GM19324 (cell line): ENCODE measurements around the gene ACER1.
"Not testable (repeated sequence)": the region's sequence is repeated elsewhere in the genome, so short reads cannot be mapped to it uniquely, and the experiment has no call there.

Experiments
- ATAC-seq: cut with Tn5 transposase; IDR thresholded peaks from one replicate; pipeline ENCODE4 v1.9.1; 2021; ENCODE audit warnings: mild to moderate bottlenecking, moderate library complexity; ENCODE audit not compliant: unreplicated experiment, low FRiP score

Gene ACER1, protein sequence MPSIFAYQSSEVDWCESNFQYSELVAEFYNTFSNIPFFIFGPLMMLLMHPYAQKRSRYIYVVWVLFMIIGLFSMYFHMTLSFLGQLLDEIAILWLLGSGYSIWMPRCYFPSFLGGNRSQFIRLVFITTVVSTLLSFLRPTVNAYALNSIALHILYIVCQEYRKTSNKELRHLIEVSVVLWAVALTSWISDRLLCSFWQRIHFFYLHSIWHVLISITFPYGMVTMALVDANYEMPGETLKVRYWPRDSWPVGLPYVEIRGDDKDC

DNA sequence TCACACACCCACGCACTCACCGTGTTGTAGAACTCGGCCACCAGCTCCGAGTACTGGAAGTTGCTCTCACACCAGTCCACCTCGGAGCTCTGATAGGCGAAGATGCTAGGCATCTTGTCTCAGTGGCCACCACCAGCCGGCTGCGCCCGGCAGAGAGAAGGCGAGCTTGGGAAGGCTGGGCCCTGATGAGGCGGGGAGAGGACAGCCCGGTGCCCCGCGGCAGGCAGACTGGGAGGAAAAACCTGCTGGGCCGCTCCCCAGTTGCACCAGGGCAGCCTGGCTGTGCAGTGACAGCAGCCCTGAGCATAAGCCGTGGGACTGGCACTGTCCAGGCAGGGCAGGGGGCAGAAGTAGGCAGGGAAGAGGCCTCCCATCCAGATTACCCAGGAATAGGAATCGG lies at the start of gene ACER1:
Gene ACER1, minus strand, starts transcription at position 174 of the 400 bp plus-strand sequence. Its CDS starts 61 bp downstream, at position 113.
- ATAC-seq, result no peak

DNA sequence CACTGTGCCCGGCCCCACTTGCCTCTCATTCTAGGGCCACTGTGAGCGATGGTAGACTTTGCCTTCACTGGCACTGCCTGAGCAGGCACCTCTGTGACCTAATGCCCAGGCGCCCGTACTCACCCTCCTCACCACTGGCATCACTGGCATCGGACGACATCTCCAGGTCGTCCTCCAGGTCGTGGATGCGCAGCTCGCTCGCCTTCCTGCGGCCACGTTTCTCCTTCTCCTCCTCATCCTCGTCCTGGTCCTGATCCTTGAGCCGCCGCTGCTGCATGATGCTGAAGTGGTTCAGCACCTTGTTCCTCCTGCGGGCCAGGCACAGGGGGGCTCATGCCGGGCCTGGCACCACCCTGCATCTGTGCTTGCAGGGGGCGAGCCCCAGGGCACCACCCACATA lies 49.8 kb upstream of the ACER1 start:
- no peak for ATAC-seq

- ATAC-seq, result no peak
These were observed 47.8 kb upstream of the ACER1 start for GRCh38 chr19:6381030-6381750.

GRCh38 chr19:6379744-6380143 lies 46.3 kb upstream of the ACER1 start:
- ATAC-seq, result no peak

DNA sequence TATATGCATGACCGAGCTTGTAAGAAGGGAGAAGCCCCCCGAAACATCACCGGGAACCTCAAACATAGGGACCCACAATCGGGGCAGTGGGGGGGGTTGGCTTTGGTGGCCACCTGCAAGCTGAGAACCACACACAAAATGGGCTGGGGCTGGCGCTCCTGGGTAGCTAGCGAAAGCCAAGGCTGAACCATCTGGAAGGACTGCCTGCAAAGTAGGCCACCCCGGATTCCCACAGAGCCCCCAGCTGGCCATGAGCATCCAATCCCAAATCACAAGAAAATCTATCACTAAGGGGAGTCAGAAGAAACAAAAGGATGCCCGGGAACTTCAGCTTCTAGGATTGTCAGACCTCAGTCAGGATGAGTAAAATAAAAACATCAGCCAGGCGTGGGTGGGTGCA lies 45.1 kb upstream of the ACER1 start:
- no peak for ATAC-seq

- no peak for ATAC-seq
These were observed 44.6 kb upstream of the ACER1 start for GRCh38 chr19:6378041-6378440.

DNA sequence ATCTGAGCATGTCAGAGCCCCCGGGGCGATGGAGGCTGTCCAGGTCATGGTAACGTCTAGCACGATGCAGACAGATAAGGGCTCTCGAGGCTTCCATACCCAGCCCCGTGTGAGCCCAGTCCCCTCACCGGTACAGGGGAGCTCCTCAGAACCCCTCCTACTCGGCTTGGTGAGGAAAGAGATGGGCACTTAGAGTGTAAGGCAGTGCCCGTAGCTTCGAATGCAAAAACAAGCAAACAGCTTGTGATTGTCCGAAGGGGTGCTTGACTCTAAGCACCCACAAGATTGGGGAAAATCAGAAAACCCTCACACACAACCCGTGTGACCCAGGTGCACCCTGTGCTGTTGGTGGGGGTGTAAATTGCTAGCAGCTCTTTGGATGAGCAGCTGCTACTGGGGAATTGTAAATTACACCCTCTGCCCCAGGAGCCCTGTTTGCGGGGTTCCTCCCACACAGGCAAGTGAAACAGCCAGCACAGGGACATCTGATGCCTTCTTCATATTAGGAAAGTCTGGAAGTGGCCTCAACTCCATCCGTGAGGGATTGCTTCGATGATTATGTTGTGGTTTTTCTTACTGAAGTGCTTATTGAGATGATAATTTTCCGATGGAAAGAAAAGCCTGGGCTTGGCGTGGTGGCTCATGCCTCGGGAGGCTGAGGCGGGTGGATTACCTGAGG lies 43.2 kb upstream of the ACER1 start:
- ATAC-seq, result no peak

GRCh38 chr19:6375411-6376010 lies 42.1 kb upstream of the ACER1 start, which contains the start of gene PSPN:
Gene PSPN, minus strand, starts transcription at chr19:6375933. Its CDS starts 84 bp downstream, at chr19:6375849.
- ATAC-seq, result no peak

DNA sequence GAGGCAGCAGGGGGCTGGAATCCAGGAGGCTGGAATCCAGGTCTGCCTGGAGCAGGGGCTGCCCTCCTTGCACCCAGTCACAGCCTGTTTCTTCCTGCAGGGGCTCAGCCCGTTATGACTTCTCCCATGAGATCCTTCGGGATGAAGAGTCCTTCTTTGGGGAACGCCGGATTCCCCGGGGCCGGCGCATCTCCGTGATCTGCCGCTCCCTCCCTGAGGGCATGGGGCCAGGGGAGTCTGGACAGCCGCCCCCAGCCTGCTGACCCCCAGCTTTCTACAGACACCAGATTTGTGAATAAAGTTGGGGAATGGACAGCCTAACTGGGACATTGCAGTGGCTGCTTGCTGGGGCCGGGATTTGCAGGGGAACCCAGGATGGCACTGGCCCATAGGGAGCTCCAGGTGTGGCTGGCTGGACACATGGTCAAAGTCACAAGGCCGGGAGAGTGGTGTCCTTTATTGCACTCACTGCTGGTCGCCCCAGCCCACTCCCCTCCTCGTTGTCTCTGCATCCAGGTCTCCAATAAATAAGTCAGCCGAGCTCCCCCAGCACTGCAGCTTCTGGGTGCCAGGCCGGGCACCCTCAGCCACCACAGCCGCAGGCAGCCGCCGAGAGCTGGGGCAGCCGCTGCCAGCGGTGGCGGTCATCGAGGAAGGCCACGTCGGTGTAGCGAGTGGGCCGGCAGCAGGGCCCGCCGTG lies 41.4 kb upstream of the ACER1 start:
- ATAC-seq, result no peak

GRCh38 chr19:6374161-6374709 lies 40.8 kb upstream of the ACER1 start:
- ATAC-seq, result no peak

DNA sequence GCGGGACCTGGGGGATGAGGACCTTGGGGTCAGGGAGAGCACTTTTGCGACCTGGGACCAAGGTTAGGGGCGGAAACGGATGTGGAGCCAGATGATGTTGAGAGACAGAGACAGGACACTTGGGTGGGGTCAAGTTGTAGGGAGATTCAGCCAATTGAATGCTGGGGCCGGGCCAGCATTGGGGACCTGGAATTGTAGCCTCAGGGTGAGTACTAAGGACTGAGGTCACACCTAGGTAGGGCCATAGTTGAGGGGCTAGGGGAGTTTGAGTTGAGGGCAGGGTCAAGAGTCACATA lies 40.3 kb upstream of the ACER1 start:
- no peak for ATAC-seq

DNA sequence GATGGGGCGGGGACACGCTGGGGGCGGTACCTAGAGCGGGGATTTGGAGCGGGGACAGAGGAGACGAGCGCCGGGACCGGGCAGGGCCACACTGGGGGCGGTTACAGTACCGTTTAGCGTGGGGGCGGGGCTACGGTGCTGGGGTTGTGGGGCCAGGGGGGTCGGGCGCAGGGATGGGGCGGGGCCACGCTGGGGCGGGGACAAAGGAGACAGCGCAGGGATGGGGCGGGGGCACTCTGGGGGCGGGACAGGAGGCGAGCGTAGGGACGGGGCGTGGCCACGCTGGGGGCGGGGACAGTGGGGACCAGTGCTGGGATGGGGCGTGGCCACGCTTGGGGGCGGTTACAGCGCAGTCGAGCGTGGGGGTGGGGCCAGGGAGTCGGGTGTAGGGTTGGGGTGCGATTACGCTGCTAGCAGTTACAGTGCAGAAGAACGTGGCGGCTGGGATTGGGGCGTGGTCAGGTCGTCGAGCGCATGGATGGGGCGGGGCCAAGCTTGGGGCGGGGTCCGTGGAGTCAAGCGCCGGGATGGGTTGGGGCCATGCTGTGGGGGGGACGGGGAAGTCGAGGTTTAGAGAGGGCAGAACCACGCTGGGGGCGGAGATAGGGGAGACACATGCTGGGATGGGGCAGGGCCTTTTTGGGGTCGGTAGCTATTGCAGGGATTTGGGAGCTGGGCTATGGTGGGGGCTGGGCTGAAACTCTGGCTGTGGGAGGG lies 39.8 kb upstream of the ACER1 start:
- ATAC-seq, result peak; percentile 57

- ATAC-seq, result peak; percentile 78
These were observed 39.2 kb upstream of the ACER1 start, which contains the start of gene ALKBH7 for GRCh38 chr19:6372594-6373095. Gene ALKBH7, plus strand, starts transcription at chr19:6372794. Its CDS starts 27 bp downstream, at chr19:6372821.

- no peak for ATAC-seq
These were observed 30.9 kb upstream of the ACER1 start for GRCh38 chr19:6364353-6364752.

- no peak for ATAC-seq
These were observed 29.0 kb upstream of the ACER1 start for GRCh38 chr19:6362351-6362801.

DNA sequence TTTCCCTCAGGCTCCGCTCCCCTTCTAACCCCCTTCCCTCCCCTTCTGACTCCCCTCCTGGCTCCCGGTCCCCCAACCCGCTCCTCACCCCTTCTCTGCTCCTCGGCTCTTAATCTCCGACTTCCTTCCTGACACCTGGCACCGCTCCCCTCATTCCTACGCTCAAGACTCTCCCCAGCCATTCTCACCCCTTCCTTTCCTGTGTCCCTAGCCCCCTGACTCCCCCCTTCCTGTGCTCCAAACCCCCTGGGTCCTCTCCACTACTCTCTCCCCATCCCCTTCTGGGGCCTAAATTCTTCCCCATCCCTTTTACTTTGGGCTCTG lies 28.6 kb upstream of the ACER1 start:
- ATAC-seq, result no peak

- ATAC-seq, result not testable (repeated sequence)
These were observed 27.4 kb upstream of the ACER1 start for GRCh38 chr19:6360857-6361216.

- not testable (repeated sequence) for ATAC-seq
These were observed 27.0 kb upstream of the ACER1 start for GRCh38 chr19:6360445-6360844.

GRCh38 chr19:6359568-6360341 lies 26.3 kb upstream of the ACER1 start:
- ATAC-seq, result no peak
